SK-N-MC (cell line): Measurements from ENCODE around the gene USP32.

Experiments used
- DNase-seq: peaks from one replicate; pipeline ENCODE4 v3.0.0-alpha.2; 2011; ENCODE audit warnings: low read depth, low spot score
- H3K27ac ChIP-seq: fragments of 200-600 bp; sonication (generic); 2 replicates; pipeline ENCODE4 v1.5.1; 2016; ENCODE audit warnings: mixed run types
- H3K36me3 ChIP-seq: fragments of 200-600 bp; sonication (generic); 2 replicates; pipeline ENCODE4 v1.6.1; 2017; ENCODE audit warnings: antibody characterized with exemption, low read length, mixed read lengths; ENCODE audit not compliant: insufficient read depth
- H3K4me3 ChIP-seq: fragments of 200-600 bp; sonication (generic); 2 replicates; pipeline ENCODE4 v1.5.1; 2016
- H3K9ac ChIP-seq: fragments of 200-600 bp; sonication (generic); 2 replicates; pipeline ENCODE4 v1.8.0; 2017; ENCODE audit warnings: mixed run types, mixed read lengths; ENCODE audit not compliant: insufficient read length
- H3K9me3 ChIP-seq: fragments of 200-600 bp; sonication (generic); 2 replicates; pipeline ENCODE4 v1.6.1; 2017; ENCODE audit warnings: low read depth, mild to moderate bottlenecking, antibody characterized with exemption, low read length, moderate library complexity, mixed read lengths
- EZH2 ChIP-seq: fragments of 200-600 bp; sonication (generic); IDR thresholded peaks from one replicate; pipeline ENCODE4 v1.6.1; 2017; ENCODE audit warnings: antibody characterized with exemption
- FOXP2 ChIP-seq: optimal IDR thresholded peaks from 2 replicates; pipeline ENCODE3; 2011; ENCODE audit warnings: mild to moderate bottlenecking, moderate library complexity; ENCODE audit not compliant: insufficient read depth; ENCODE audit errors: extremely low read length, control extremely low read depth
- POLR2AphosphoS5 ChIP-seq: IDR thresholded peaks from 2 replicates; pipeline ENCODE4 v1.6.1; 2012; ENCODE audit warnings: mild to moderate bottlenecking, low read depth, low read length, borderline replicate concordance

The USP32 gene

GRCh38 chr17:60395508-60396065, 3.7 kb upstream of the USP32 start:
- no peaks in the 10 kb centered on the region for H3K36me3 ChIP-seq
- H3K27ac ChIP-seq: 0 out of 2 replicates have a peak overlapping the region, but pooled peaks have one; percentile 43
- H3K4me3 ChIP-seq: no peak overlapping the region
- DNase-seq: no peak
- H3K9me3 ChIP-seq: no peaks in the 10 kb centered on the region
- TF ChIP-seq POLR2AphosphoS5 (no peak), EZH2 (no peak), FOXP2 (no peak)
- H3K9ac ChIP-seq: no peak overlapping the region

DNA sequence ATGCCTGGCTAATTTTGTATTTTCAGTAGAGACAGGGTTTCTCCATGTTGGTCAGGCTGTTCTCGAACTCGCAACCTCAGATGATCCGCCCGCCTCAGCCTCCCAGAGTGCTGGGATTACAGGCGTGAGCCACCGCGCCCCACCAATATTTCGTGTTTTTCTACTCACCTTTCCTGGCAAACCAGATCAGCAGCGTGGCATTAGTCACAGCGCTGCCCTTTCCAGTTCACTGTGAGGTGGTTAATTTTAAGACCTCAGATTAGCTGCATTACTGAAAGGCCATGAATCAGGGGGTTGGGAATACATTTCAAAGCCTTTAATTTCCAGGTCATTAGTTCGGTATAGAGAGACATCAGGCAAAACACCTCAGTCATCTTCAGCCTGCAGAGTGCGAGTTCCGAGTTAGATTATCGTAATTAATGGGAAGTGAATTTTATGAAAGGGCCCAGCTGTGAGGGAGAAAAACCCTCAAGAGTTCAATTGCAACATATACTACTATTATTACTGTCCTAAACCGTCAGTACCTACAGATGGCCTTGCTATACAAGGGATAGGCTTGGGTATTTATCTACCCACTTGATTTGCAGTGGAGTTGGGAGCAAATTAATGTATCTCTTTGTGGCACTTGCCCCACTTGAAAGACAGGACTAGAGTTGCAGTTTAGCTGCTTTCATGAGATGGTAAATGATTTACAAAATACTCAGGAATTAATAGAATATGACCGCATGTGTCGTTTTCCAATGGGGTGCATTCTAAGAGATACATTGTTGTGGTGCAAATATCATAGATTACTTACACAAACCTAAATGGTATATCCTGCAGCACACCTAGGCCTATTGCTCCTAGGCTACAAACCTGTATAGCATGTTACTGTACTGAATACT, 2.1 kb upstream of the USP32 start:
- Histone ChIP-seq H3K9ac (no peak overlapping the region), H3K4me3 (no peak overlapping the region), H3K36me3 (no peaks in the 10 kb centered on the region), H3K9me3 (no peaks in the 10 kb centered on the region), H3K27ac (no peak overlapping the region)
- no peak for DNase-seq
- TF ChIP-seq EZH2 (no peak), POLR2AphosphoS5 (no peak), FOXP2 (no peak)

- TF ChIP-seq EZH2: no peak
- no peak for TF ChIP-seq POLR2AphosphoS5
- TF ChIP-seq FOXP2: no peak
- Histone ChIP-seq H3K36me3 (no peaks in the 10 kb centered on the region), H3K9me3 (no peaks in the 10 kb centered on the region), H3K27ac (peak overlapping the region; percentile 91), H3K9ac (peak overlapping the region; percentile 86), H3K4me3 (peak overlapping the region; percentile 96)
- no peak for DNase-seq
These were observed 1.1 kb upstream of the USP32 start for GRCh38 chr17:60392845-60393702.

DNA sequence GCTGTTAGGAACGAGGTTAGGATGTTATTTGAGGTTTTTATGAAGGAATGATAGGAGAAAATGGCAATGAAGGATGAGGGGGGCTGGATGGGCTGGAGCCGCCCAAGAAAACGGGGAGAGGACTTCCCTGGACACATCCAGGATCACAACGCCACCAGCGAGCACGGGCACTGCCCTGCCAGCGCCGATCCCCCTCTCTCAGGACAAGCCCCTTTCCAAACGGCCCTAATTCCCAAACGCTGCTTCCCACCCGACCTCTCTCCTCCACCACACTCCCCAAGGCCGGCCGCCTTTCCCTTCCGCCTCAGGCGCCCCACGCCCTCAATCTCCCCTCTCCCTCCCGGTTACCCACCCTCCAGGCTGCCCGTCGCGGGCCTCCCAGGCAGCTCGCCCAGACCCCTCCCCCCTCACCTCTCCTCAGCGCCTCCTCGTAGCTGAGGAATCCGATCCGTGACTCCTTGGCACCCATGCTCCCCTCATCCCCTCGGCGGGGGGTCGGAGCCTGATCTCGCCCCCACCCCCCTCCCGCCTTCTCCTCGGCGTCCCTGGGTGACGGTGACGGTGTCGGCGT, 377 bp downstream of the USP32 start:
- H3K9ac ChIP-seq: peak overlapping the region; percentile 86
- peak overlapping the region; percentile 91 for H3K27ac ChIP-seq
- TF ChIP-seq FOXP2: no peak
- no peak for TF ChIP-seq EZH2
- peak; percentile 10; the same call in 1 of the 2 replicates for TF ChIP-seq POLR2AphosphoS5
- H3K4me3 ChIP-seq: peak overlapping the region; percentile 96
- H3K9me3 ChIP-seq: no peaks in the 10 kb centered on the region
- no peaks in the 10 kb centered on the region for H3K36me3 ChIP-seq
- no peak for DNase-seq

DNA sequence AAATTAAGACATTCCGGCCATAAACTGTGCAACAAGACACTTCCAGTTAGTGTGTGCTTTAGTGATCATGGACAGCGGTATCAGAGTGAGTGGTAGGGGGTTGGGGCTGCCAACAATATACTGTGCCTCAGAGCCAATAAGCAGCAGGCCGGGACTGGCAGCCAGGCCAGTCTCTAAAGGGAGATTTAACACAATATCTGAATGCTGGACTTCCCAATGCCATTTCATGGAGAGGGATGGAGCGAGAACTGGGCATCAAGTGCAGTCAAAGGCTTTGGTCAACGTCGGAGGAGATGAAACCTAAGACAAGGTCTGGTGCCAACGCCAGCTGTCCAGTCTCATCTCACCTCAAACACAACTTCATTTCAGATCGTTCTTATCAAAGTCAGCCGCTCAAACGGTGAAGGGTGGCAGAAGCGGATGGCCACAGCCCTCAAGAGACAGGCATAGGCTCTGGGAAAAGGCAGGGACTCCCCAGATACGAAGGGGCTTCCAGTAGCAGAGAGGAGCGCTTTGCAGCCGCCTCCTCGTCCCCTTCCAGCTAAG, 935 bp downstream of the USP32 start:
- peak overlapping the region; percentile 91; the same call in 1 of the 2 replicates for H3K27ac ChIP-seq
- DNase-seq: no peak
- TF ChIP-seq EZH2: no peak
- no peak for TF ChIP-seq FOXP2
- TF ChIP-seq POLR2AphosphoS5: no peak

DNA sequence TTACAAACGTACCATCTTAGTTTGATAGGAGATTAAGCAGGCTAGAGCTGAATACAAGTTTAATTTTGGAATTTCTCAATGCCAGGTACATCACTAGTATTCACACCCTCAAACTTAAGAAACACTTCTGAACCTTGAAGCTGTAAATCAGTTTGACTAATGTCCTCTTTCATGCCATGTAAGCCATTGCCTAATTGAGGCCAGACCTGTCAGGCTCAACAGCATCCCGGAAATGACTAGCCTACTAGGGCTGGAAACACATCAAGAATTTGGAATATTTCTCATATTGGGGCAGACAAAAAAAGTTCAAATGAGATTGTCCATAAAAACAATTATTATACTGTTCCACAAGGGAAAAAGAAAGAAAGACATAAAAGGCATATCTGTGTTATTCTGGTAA, 1.7 kb downstream of the USP32 start:
- no peak for DNase-seq

More for the DNA sequence above, 935 bp downstream of the USP32 start:
- Histone ChIP-seq H3K9ac (peak overlapping the region; percentile 86), H3K9me3 (no peaks in the 10 kb centered on the region), H3K36me3 (no peaks in the 10 kb centered on the region), H3K4me3 (peak overlapping the region; percentile 96)

DNA sequence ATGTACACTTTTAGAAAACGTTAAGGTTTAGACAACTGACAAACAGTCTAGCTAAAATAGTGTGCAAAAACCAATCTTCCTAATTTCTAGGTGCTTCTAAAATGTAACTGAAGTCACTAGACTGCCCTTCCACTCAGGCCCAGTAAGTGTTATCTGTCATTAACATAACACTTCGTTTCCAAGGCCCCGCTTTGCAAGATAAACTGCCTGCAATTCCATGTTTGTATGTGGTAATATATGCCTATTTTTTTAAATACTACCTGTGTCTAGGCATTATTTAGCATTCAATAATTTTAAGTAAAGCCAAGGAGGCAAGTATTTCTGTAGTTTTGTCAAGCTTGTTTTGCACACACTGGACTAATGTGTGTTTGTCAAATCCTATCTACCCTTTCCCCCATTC, 3.2 kb downstream of the USP32 start:
- Histone ChIP-seq H3K9me3 (no peaks in the 10 kb centered on the region), H3K36me3 (no peaks in the 10 kb centered on the region), H3K27ac (0 out of 2 replicates have a peak overlapping the region, but pooled peaks have one; percentile 8), H3K9ac (peak overlapping the region; percentile 35), H3K4me3 (peak overlapping the region; percentile 45)
- no peak for DNase-seq
- TF ChIP-seq FOXP2 (no peak), EZH2 (no peak), POLR2AphosphoS5 (no peak)

More for the DNA sequence above, 1.7 kb downstream of the USP32 start:
- Histone ChIP-seq H3K27ac (peak overlapping the region; percentile 91; the same call in 1 of the 2 replicates), H3K4me3 (peak overlapping the region; percentile 96), H3K36me3 (no peaks in the 10 kb centered on the region), H3K9ac (peak overlapping the region; percentile 86), H3K9me3 (no peaks in the 10 kb centered on the region)
- no peak for TF ChIP-seq POLR2AphosphoS5
- no peak for TF ChIP-seq FOXP2
- no peak for TF ChIP-seq EZH2

DNA sequence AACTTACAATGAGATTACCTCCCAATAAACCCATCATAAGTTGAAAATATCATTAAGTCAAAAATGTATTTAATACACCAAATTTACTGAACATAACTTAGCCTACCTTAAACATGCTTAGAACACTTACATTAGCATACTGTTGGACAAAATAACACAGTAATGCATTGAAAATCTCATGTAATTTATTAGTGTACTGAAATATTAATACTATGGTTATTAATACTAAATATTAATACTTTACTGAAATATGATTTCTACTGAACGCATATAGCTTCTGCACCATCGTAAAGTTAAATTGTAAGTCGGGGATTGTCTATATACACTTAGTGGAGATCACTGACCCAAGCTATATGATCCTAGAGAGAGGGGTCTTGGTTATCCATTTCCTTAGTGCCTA, 4.3 kb downstream of the USP32 start:
- Histone ChIP-seq H3K27ac (no peak overlapping the region), H3K36me3 (no peaks in the 10 kb centered on the region), H3K9me3 (no peaks in the 10 kb centered on the region), H3K9ac (no peak overlapping the region), H3K4me3 (0 out of 2 replicates have a peak overlapping the region, but pooled peaks have one; percentile 45)
- TF ChIP-seq EZH2 (no peak), POLR2AphosphoS5 (no peak), FOXP2 (no peak)
- DNase-seq: no peak
